ENCODE results near the gene SMURF2. TPM values are rescaled to one million over a fixed set of nuclear protein-coding genes. Genes with fewer than 3 reads are reported as not detected.

The SMURF2 gene
- total and polyA plus RNA-seq, 2 donors from 2014 or later, result 7.2 to 27.9 TPM

- no peak for FAIRE-seq
- peaks cover 11 to 66% (median 48%) of the 10 kb centered on the region in 3 donors for H3K36me3 ChIP-seq (ENCODE audit: control insufficient read depth in 2 of 3, insufficient read depth in 3 of 3, low read length in 3 of 3)
- TF ChIP-seq, protein P1, sequence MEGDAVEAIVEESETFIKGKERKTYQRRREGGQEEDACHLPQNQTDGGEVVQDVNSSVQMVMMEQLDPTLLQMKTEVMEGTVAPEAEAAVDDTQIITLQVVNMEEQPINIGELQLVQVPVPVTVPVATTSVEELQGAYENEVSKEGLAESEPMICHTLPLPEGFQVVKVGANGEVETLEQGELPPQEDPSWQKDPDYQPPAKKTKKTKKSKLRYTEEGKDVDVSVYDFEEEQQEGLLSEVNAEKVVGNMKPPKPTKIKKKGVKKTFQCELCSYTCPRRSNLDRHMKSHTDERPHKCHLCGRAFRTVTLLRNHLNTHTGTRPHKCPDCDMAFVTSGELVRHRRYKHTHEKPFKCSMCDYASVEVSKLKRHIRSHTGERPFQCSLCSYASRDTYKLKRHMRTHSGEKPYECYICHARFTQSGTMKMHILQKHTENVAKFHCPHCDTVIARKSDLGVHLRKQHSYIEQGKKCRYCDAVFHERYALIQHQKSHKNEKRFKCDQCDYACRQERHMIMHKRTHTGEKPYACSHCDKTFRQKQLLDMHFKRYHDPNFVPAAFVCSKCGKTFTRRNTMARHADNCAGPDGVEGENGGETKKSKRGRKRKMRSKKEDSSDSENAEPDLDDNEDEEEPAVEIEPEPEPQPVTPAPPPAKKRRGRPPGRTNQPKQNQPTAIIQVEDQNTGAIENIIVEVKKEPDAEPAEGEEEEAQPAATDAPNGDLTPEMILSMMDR (IDR thresholded peaks at IDR 0.05; ENCODE audit: borderline replicate concordance, extremely low read depth, insufficient read depth), result no peak
- no peak overlapping the region for H3K4me3 ChIP-seq (ENCODE audit: low read length in 3 of 3)
- no peak overlapping the region for H3K9ac ChIP-seq (ENCODE audit: low read length in 3 of 3)
- intact Hi-C loops (cut with DNase I), result no loop called here
- H3K27me3 ChIP-seq (ENCODE audit: control insufficient read depth, insufficient read depth, low read length), result no peaks in the 10 kb centered on the region
- no peaks in the 10 kb centered on the region for H3K4me1 ChIP-seq (ENCODE audit: control insufficient read depth in 2 of 3, insufficient read depth in 2 of 3, low read depth in 1 of 3, low read length in 3 of 3)
- H3K27ac ChIP-seq (ENCODE audit: low read depth in 2 of 2, low read length in 2 of 2), result no peak overlapping the region
- H3K9me3 ChIP-seq (ENCODE audit: control insufficient read depth in 2 of 3, insufficient read depth in 1 of 3, low read length in 3 of 3), result no peaks in the 10 kb centered on the region
- no peak for DNase-seq
Observed at GRCh38 chr17:64533784-64534183, 128.3 kb downstream of the SMURF2 start.

- Histone ChIP-seq H3K27ac (ENCODE audit: low read depth in 2 of 2, low read length in 2 of 2) (no peak overlapping the region), H3K4me1 (ENCODE audit: control insufficient read depth in 2 of 3, insufficient read depth in 2 of 3, low read depth in 1 of 3, low read length in 3 of 3) (no peaks in the 10 kb centered on the region), H3K36me3 (ENCODE audit: control insufficient read depth in 2 of 3, insufficient read depth in 3 of 3, low read length in 3 of 3) (peaks cover 16 to 78% (median 51%) of the 10 kb centered on the region in 3 donors), H3K9me3 (ENCODE audit: control insufficient read depth in 2 of 3, insufficient read depth in 1 of 3, low read length in 3 of 3) (no peaks in the 10 kb centered on the region), H3K27me3 (ENCODE audit: control insufficient read depth, insufficient read depth, low read length) (no peaks in the 10 kb centered on the region), H3K9ac (ENCODE audit: low read length in 3 of 3) (no peak overlapping the region), H3K4me3 (ENCODE audit: low read length in 3 of 3) (no peak overlapping the region)
- no peak for FAIRE-seq
- no peak for DNase-seq
- TF ChIP-seq, protein P1 (IDR thresholded peaks at IDR 0.05; ENCODE audit: borderline replicate concordance, extremely low read depth, insufficient read depth), result no peak
- intact Hi-C loops (cut with DNase I), result no loop called here
Observed at GRCh38 chr17:64532409-64532808, 129.7 kb downstream of the SMURF2 start.

GRCh38 chr17:64531955-64532371 lies 130.1 kb downstream of the SMURF2 start:
- H3K36me3 ChIP-seq (ENCODE audit: control insufficient read depth in 2 of 3, insufficient read depth in 3 of 3, low read length in 3 of 3), result peaks cover 16 to 76% (median 49%) of the 10 kb centered on the region in 3 donors
- TF ChIP-seq, protein P1 (IDR thresholded peaks at IDR 0.05; ENCODE audit: borderline replicate concordance, extremely low read depth, insufficient read depth), result no peak
- intact Hi-C loops (cut with DNase I), result no loop called here
- no peaks in the 10 kb centered on the region for H3K9me3 ChIP-seq (ENCODE audit: control insufficient read depth in 2 of 3, insufficient read depth in 1 of 3, low read length in 3 of 3)
- FAIRE-seq (no peak), DNase-seq (no peak)
- H3K4me3 ChIP-seq (ENCODE audit: low read length in 3 of 3), result no peak overlapping the region
- no peaks in the 10 kb centered on the region for H3K27me3 ChIP-seq (ENCODE audit: control insufficient read depth, insufficient read depth, low read length)
- no peak overlapping the region for H3K27ac ChIP-seq (ENCODE audit: low read depth in 2 of 2, low read length in 2 of 2)
- no peak overlapping the region for H3K9ac ChIP-seq (ENCODE audit: low read length in 3 of 3)
- H3K4me1 ChIP-seq (ENCODE audit: control insufficient read depth in 2 of 3, insufficient read depth in 2 of 3, low read depth in 1 of 3, low read length in 3 of 3), result no peaks in the 10 kb centered on the region

GRCh38 chr17:64529221-64529620 lies 132.9 kb downstream of the SMURF2 start:
- TF ChIP-seq, protein P1 (IDR thresholded peaks at IDR 0.05; ENCODE audit: borderline replicate concordance, extremely low read depth, insufficient read depth), result no peak
- H3K36me3 ChIP-seq (ENCODE audit: control insufficient read depth in 2 of 3, insufficient read depth in 3 of 3, low read length in 3 of 3), result peaks cover 17 to 85% (median 52%) of the 10 kb centered on the region in 3 donors
- H3K27me3 ChIP-seq (ENCODE audit: control insufficient read depth, insufficient read depth, low read length), result no peaks in the 10 kb centered on the region
- H3K27ac ChIP-seq (ENCODE audit: low read depth in 2 of 2, low read length in 2 of 2), result no peak overlapping the region
- FAIRE-seq (no peak), DNase-seq (no peak)
- intact Hi-C loops (cut with DNase I), result no loop called here
- no peak overlapping the region for H3K4me3 ChIP-seq (ENCODE audit: low read length in 3 of 3)
- H3K9ac ChIP-seq (ENCODE audit: low read length in 3 of 3), result no peak overlapping the region
- no peaks in the 10 kb centered on the region for H3K4me1 ChIP-seq (ENCODE audit: control insufficient read depth in 2 of 3, insufficient read depth in 2 of 3, low read depth in 1 of 3, low read length in 3 of 3)
- no peaks in the 10 kb centered on the region for H3K9me3 ChIP-seq (ENCODE audit: control insufficient read depth in 2 of 3, insufficient read depth in 1 of 3, low read length in 3 of 3)
